ENCODE measurements around the gene GNLY.
"Not testable (repeated sequence)": the region's sequence is repeated elsewhere in the genome, so short reads cannot be mapped to it uniquely, and the experiment has no call there.

GNLY gene

DNA sequence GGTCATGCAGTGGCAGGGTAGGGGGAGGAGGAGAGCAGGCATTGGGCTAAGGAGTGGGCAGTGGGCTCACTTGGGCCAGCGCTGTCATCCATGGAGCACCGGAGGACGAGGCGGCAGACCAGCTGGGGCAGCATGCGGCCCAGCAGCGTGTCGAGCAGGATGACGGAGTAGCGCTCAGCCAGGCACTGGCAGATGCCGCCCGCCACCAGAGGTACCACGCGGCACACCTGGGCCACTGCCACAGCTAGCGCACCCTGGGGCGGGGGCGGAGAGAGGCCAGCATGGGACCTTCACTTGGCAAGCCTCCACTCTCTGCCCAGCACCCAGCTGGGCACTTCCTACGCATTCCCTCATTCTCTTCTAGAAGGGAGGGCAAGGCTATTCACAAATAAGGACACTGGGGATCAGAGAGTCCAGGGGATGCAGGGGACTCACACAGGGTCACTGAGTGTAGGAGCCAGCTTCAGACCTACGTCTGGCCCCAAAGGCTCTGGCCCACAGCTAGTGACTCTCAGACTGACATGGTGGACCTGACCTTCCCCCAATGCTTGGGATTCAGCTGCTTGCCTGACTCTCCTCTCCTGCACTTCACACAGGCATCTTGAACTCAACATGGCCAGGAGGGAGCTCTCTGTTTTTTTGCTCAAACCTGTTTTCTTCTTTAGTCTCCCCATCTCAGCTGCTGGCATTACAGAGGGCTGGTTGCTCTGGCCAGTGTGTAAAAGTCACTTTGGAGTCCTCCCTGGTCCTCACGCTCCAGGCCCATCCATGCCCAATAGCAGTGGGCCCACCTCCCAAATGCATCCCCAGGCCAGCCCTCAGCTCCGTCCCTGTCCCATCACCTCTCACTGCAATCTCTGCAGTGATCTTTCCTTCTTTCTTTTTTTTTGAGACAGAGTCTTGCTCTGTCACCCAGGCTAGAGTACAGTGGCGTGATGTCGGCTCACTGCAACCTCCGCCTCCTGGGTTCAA, 30.3 kb upstream of the GNLY start:
- no peak for DNase-seq (ENCODE audit: low read depth, low spot score)

DNA sequence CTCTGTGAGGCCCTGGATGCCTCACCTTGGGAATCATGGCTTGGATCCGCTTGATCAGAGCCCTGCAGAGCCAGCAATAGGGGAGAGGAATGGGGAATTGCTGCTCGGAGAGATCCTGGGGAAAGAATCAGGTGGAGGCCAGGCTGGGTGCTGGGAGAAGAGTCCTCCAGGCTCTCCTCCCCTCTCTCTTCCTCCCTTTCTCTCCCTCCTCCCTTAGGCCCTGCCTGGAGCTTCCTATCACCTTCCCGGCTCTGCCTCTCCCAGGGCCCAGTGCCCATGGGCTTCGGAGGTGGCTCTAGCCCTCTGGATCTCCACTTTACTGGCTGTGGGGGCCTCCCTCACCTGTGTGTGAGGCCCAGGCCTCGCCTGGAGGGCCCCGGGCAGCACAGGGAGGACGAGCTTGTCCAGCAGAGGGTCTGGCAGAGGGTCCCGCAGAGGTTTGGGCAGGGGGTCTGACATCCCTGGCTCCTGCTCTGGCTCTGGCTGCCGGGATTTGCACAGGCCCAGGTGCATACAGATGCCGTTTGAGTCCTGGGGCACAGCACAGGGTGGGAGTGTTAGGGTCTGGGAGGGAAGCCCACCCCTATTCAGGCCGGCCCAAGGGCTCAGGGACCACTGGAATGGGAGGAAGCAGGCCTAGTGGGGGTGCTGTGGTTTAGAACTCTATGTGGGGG, 28.8 kb upstream of the GNLY start:
- DNase-seq (ENCODE audit: low read depth, low spot score) = no peak

DNA sequence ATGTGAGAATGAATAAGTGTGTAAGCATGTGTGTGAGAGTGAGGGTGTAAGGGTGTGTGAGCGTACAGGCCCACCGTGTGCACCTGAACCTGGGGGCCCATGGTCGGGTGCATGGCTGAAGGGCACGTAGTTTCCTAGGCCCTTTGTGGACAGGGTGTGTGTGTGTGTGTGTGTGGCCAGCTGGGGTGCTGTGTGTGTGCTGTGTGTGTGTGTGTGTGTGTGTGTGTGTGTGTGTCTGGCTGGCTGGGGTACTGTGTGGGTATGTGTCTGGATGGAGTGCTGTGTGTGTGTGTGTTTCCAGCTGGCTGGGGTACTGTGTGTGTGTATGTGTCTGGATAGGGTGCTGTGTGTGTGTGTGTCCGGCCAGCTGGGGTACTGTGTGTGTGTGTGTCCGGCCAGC, 28.1 kb upstream of the GNLY start:
- DNase-seq (ENCODE audit: low read depth, low spot score) = no peak

DNA sequence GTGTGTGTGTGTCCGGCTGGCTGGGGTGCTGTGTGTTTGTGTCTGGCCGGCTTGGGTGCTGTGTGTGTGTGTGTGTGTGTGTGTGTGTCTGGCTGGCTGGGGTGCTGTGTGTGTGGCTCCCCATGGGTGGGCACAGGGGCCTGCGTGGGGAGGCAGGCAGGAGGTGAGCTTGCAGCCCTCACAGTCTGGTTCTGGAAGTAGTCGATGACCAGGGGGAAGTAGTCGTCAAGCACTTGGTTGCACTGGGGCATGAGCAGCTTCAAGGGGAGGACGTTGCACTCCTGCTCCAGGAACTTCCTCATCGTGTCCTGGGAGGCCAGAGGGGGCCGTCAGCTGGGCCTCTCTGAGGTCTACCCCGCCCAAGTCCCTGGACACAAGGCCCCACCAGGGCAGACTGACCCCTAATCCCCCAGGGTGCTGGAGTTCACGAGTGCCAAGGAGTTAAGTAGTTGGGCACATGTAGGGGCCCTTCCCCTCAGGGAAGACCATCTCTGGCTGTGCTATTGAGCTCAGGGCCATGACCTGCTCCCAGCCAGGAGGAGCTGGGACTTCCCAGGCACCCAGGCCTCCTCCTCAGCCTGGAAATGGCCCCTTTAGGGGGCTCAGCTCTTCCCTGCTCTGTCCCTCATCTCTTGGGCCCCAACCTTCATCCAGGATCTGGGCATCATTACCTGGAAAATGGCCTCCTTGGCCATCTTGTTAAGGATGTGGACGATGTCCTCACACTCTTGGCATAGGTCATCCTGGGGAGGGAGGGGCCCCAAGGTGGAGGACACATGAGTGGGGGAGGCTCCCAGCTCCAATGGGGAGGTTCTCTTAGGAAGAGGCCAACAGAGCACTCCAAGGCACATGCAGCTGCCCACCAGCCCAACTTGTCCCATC, 27.5 kb upstream of the GNLY start:
- no peak for DNase-seq (ENCODE audit: low read depth, low spot score)

DNA sequence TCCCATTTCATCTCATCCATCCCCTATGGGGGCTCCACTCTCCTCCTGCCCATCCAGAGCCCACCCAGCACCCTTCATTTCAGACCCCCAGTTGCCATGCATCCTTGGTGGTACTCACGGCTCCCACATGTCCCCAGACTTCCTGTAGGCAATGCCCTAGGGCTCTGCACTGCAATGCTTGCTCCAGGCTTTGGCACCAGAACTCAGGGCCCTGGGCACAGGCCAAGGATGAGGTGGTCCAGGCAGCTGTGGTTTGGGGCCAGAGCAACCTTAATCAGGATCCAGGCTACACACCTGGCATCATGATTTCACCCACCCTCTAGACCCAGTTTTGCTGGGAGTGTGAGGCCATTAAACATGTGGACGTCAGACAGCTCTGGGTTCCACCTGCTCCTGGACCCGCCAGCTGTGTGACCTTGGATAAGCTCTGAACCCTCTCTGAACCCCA, 26.6 kb upstream of the GNLY start:
- no peak for DNase-seq (ENCODE audit: low read depth, low spot score)

DNA sequence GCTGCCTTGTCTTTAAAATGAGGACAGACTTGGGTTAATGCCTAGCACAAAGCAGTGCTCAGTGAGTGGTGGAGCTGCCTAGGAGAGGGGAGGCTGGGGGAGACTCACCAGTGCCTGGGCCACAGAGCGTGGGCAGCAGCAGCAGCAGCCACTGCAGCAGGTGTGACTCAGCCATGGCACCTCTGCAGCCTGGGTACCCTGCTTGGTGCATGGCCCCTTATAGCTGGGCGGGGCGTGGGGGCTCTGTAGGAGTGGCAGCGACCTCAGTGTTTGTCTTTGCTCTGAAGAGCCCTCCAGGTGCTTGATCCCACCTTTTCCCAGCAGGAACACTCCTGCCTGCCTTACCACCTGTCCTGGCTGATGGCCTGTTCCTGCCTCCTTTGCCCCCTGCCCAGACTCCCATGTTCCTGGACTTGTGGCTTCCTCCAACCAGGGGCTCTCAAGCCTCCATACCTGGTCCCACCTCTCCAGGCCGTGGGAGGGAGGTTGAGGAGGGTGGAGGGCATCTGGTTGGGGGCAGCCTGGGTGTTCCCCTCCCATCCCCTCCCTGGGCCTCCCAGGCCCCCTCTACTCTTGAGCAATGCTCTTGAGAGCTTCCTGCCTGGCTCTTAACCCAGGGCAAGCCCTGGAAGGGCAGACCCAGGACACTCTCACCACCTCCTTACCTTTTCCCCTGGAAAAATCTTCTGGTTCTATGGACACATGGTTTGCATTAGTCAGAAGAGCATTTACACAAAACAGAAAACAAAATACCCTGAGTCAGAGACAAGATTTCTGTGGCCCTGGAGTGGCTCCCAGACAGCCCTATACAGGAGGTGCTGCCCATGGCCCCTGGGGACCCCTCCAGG, 25.9 kb upstream of the GNLY start, which contains the start of gene SFTPB:
SFTPB (minus strand) TSS at position 191 of the 848 bp plus-strand sequence; CDS start at position 175, 16 bp downstream.
- DNase-seq (ENCODE audit: low read depth, low spot score) = no peak

DNA sequence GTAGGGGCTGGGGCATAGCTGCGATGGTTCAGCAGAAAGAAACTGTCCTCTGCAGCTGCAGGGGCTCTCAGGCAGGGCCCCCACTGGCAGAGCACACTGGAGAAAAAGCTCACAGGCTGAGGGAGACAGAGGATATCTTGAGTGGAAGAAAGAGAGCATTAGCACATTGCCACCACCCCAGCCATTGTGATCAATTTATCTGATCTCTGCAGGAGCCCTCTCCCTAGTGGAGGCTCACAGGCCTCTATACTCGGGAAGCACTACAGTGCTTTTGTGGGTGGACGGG, 25.4 kb upstream of the GNLY start:
- no peak for DNase-seq (ENCODE audit: low read depth, low spot score)

DNA sequence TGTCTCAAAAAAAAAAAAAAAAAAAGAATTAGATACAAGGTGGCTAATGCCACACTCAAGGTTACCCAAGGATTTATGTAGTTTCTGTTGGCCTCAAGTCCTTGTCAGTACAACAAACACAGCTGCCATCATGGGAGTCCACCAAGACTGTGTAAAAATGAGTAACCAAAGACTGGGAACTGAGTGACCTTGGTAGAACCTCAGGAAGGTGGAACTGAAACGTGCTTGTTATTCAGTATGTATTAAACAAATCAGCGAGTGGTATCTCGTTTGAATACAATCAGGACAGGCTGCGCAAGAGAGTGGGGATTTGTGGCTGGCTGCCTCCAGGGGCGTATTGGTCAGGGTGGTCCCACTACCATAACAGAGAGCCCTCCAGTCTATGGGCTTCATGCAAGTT, 24.6 kb upstream of the GNLY start:
- no peak for DNase-seq (ENCODE audit: low read depth, low spot score)

DNA sequence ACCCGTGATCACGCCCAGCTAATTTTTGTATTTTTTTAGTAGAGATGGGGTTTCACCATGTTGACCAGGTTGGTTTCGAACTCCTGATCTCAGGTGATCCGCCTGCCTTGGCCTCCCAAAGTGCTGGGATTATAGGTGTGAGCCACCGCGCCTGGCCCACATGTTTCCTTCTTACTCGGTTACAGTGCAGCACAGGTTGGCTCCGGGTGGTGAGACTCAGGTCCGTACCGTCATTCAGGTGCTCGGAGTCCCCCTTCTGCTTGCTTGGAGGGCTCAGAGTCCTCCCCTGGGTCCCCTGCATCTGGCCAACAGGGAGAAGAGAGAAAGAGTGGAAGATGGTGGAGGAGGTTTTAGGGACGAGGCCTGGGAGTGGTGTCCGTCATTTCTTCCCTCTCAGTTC, 23.7 kb upstream of the GNLY start:
- not testable (repeated sequence) for DNase-seq (ENCODE audit: low read depth, low spot score)

DNA sequence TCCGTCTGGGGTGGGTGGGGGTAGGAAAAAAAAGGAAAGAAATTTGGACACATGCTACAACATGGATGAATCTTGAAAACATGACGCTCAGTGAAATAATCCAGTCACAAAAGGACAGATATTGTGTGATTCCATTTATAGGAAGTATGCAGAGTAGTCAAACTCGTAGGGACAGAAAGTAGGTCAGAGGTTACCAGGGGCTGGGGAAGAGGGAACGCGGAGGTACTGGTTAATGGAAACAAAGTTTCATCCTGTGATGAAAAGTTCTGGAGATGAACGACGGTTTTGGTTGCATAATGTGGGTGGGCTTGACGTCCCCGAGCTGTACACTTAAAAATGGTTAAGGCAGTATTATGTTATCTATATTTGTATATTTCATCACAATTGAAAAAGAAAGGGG, 21.7 kb upstream of the GNLY start:
- DNase-seq (ENCODE audit: low read depth, low spot score) = no peak

DNA sequence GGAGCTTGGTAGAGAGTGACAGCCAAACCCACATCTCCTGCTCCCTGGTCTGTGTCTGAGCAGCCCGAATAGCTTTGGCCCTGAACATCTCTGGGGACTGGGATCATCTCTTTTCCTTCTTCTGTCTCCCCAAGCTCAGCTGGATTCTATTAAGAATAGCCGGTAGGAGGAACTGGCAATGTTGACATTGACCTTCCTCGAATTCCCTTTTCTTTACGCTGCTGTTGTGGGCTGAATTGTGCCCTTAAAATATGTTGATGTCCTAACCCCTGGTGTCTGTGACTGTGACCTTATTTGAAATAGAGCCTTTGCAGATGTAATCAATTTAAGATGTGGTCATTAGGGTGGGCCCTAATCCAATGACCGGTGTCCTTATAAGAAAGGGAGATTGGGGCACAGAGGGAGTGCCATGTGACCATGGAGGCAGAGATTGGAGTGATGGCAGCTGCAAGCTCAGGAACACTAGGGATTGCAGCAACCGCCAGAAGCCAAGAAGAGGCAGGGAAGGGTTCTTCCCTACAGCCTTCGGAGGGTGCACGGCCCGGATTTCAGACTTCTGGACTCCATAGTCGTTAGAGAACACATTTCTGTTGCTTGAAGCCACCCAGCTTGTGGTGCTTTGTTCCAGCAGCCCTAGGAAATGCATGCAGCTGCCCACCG, 20.3 kb upstream of the GNLY start:
- DNase-seq (ENCODE audit: low read depth, low spot score) = no peak

DNA sequence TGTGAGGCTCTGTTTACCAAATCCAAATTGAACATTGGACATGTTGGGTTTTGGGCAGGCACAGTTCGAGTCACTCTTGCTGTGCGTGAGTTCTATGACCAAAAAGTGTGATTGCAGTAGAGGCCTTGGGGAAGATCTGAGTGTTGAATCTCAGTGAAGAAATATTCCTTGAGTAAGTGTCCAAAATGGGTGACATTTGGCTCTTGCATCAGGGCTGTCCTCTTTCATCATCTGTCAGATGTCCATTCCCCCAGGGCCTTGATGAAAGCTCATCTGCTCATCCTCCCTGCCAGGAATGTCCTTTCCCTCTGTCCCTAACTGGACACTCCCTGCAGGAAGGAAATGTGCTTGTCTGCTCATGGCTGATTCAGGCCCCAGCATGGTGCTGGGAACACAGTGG, 19.7 kb upstream of the GNLY start:
- no peak for DNase-seq (ENCODE audit: low read depth, low spot score)

DNA sequence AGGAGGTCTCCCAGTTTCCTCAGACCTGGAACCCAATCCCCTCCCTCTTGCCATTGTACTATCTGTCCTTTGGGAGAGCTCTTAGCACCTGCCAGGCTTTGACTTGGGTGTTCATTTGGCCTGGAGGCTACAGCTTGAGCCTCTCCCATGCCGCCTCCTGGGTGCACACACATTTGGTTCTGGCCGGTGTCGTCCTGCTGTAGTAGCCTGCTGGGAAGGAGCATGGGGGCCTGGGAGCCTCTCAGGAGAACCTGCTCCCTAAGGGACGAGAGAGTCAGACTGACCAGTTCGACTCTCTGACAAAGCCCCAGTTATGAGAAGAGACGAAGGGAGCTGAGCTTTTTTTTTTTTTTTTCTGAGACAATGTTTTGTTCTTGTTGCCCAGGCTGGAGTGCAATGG, 18.7 kb upstream of the GNLY start:
- no peak for DNase-seq (ENCODE audit: low read depth, low spot score)

DNA sequence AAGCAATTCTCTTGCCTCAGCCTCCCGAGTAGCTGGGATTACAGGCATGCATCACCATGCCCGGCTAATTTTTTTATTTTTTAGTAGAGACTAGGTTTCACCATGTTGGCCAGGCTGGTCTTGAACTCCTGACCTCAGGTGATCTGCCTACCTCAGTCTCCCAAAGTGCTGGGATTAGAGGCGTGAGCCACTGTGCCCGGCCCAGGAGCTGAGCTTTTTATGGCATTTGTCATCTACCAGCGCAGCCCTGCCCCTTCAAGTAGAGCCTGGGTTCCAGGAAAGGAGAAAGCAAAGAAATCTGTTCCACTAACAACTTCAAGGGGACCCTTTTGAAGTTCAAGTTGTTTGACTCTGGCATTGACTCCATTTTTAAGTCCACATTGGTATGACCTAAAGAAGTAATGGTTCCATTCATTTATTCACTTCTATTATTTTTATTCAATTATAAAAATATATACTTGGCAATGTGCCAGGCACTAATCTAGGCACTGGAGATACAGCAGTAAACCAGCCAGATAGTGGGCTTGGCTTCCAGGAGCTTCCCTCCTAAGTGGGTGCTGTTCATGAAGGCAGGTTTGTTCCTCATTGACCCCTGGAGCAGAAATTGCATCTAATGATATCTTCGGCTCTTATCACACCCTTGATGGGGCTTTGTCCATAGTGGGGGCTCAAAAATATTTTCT, 18.2 kb upstream of the GNLY start:
- no peak for DNase-seq (ENCODE audit: low read depth, low spot score)

DNA sequence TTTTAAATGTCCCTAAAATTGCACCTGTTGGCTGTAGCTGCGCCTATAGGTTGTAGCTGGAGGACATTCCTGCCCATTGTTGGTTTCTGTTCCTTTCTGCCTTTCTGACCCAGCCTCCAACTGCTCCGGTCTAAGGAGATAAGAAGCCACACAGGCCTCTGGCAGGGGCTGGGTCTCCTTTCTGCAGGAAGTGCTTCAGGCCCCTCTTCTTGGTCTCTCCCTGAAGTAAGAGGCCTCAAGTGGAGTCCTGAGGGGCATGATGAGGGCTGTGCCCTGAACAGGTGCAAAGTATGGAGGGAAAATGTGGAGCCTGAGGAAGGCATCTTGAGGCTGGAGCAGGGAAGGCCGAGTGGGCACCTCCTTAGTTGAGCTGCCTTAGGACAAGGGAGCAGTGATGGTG, 15.8 kb upstream of the GNLY start:
- DNase-seq (ENCODE audit: low read depth, low spot score) = no peak

DNA sequence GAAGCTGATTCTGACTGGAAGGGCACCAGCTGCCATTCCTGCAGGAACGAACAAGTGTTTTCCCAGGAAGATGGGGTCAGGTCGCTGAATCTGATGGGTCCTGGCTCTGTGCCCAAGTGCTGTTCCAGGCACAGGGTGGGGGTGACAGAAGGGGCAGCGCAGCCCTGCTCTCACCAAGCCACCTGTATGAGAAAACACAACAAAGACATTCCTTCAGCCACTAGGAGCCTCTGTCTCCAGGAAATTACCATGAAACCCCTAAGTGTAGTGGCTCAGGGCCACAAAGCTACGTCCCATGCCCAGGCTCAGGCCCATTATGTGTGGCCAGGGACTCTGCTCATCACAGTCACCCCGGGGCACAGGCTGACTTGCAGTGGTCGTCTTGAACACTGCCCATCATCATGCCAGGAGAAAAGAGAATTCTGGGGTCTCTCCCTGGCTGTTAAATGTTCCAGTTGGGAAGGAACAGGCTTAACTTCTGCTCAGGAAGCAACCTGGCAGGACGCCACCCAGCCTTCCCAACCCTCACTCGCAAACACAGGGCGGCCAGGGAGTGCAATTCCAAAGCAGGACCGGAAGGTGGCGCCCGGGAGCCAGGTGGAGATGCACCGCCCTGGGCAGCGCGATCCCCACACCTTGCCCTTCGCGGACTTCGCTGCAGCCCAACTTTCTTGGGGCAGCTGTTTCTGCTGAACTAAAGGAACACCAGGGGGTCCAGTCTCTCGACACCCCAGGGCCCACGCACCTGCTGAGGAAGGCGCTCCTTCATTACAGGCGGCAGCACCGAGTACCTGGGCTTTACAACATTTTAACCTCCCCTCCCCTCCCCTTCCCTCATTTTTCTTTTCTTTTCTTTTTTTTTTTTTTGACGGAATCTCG, 15.1 kb upstream of the GNLY start:
- DNase-seq (ENCODE audit: low read depth, low spot score) = peak; percentile 57

DNA sequence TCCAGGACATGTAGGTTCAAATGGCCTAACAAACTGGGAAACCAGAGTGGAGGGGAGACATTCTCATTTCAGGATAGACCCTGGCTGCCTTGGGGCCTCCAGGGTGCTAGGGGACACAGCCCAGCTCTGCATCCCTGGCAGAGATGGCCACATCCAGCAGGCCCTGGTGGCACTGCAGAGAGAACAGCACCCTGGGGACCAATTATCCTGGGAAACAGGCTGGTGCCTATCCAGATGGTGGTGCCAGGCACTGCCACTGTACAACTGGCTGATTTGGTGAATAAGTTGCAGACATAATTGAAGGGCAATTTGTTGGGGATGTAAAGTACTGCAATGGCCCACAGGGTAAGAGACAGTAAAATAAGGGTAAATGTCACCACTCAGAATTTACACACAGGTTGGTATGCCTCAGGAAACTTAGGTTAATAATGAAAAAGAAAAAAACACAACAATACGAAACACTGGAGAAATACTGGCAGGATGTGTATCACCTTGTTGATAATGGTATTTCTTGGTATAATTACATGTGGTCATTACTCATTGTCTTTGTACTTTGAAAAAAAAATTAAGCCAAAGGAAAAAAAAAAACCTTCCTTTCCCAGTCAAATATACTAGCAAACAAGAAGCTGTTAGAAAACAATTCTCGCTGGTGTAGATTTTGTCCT, 13.3 kb upstream of the GNLY start:
- no peak for DNase-seq (ENCODE audit: low read depth, low spot score)

DNA sequence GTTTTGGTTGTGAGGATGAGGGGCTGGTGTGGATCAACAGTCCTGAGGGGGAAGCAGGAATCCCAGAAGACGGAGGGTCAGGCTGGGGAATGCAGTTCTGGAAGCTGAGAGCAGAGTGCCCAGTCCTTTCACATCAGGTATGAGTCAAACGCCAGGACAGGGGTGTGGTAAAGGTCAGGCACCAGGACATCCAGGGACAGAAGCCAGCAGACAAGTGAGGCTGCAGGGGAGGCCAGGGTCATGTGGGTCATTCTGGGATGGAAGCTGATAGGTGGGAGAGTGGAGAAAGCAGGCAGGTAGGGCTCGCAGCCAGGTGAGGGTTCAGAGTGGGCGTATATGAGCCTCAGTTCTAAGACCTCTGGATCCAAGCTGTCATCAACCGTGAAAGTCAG, 12.8 kb upstream of the GNLY start:
- no peak for DNase-seq (ENCODE audit: low read depth, low spot score)

DNA sequence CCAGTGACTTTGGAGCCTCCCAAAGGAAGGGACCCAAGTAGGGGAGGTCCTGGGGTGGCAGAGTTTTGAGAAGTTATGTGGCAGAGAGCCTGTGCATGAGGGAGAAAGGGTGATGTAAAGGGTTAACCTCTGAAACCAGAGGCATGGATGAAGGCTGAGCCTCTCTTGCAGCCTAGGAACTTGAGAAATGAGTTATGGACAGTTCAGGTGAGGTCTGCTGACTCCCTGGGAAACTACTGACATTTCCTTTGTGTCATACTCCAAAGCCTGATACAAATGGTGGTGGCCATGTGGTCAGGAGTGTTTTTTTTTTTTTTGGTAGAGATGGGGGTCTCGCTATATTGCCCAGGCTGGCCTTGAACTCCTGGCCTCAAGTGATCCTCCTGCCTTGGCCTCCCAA, 12.4 kb upstream of the GNLY start:
- no peak for DNase-seq (ENCODE audit: low read depth, low spot score)
